ENCODE measurements around the gene DOCK9. TPM values are rescaled to one million over a fixed set of nuclear protein-coding genes. Genes with fewer than 3 reads are reported as not detected.

Gene DOCK9
- total and polyA plus RNA-seq, 8 donors: 98.3 to 158 (median 109) TPM

- DNase-seq: no peak
- Histone ChIP-seq H3K4me1 (peaks cover 0 to 5% of the 10 kb centered on the region in 2 donors), H3K36me3 (no peaks in the 10 kb centered on the region), H3K9me3 (no peaks in the 10 kb centered on the region), H3K27ac (no peak overlapping the region), H3K27me3 (no peaks in the 10 kb centered on the region), H3K4me3 (no peak overlapping the region)
- intact Hi-C loops (cut with DNase I): no loop called here
- TF ChIP-seq CTCF (IDR thresholded peaks at IDR 0.05): no peak
- ATAC-seq: no peak
Measured at GRCh38 chr13:98941536-98941935, 36.3 kb downstream of the DOCK9 start.

- Histone ChIP-seq H3K36me3 (no peaks in the 10 kb centered on the region), H3K4me1 (peaks cover 0 to 5% of the 10 kb centered on the region in 2 donors), H3K27ac (no peak overlapping the region), H3K27me3 (no peaks in the 10 kb centered on the region), H3K4me3 (no peak overlapping the region), H3K9me3 (no peaks in the 10 kb centered on the region)
- intact Hi-C loops (cut with DNase I): no loop called here
- ATAC-seq (no peak), DNase-seq (no peak)
- TF ChIP-seq CTCF (IDR thresholded peaks at IDR 0.05): no peak
Measured at GRCh38 chr13:98941126-98941525, 36.7 kb downstream of the DOCK9 start.

- intact Hi-C loops (cut with DNase I): no loop called here
- H3K4me1 ChIP-seq: peaks cover 0 to 5% of the 10 kb centered on the region in 2 donors
- H3K4me3 ChIP-seq: no peak overlapping the region
- no peak for TF ChIP-seq CTCF (IDR thresholded peaks at IDR 0.05)
- DNase-seq (no peak), ATAC-seq (no peak)
- H3K27me3 ChIP-seq: no peaks in the 10 kb centered on the region
- H3K27ac ChIP-seq: no peak overlapping the region
- H3K36me3 ChIP-seq: no peaks in the 10 kb centered on the region
- H3K9me3 ChIP-seq: no peaks in the 10 kb centered on the region
Measured at GRCh38 chr13:98940325-98941001, 37.4 kb downstream of the DOCK9 start.

- peaks cover 0 to 5% of the 10 kb centered on the region in 2 donors for H3K4me1 ChIP-seq
- no peaks in the 10 kb centered on the region for H3K36me3 ChIP-seq
- no peaks in the 10 kb centered on the region for H3K27me3 ChIP-seq
- intact Hi-C loops (cut with DNase I): no loop called here
- no peak overlapping the region for H3K4me3 ChIP-seq
- H3K9me3 ChIP-seq: peaks cover 0 to 6% of the 10 kb centered on the region in 2 donors
- no peak for ATAC-seq
- no peak for DNase-seq
- no peak for TF ChIP-seq CTCF (IDR thresholded peaks at IDR 0.05)
- H3K27ac ChIP-seq: no peak overlapping the region
Measured at GRCh38 chr13:98939660-98940191, 38.1 kb downstream of the DOCK9 start.

GRCh38 chr13:98938801-98939200 lies 39.1 kb downstream of the DOCK9 start:
- H3K9me3 ChIP-seq: peaks cover 0 to 15% of the 10 kb centered on the region in 2 donors
- intact Hi-C loops (cut with DNase I): no loop called here
- no peak for ATAC-seq

More at GRCh38 chr13:98938801-98939200, 39.1 kb downstream of the DOCK9 start:
- Histone ChIP-seq H3K4me3 (no peak overlapping the region), H3K36me3 (peaks cover 0 to 3% of the 10 kb centered on the region in 2 donors), H3K27me3 (no peaks in the 10 kb centered on the region), H3K27ac (no peak overlapping the region), H3K4me1 (no peaks in the 10 kb centered on the region)
- no peak for TF ChIP-seq CTCF (IDR thresholded peaks at IDR 0.05)
- DNase-seq: no peak
